Measurements from ENCODE around the gene FEM1B. TPM values are rescaled to one million over a fixed set of nuclear protein-coding genes. Genes with fewer than 3 reads are reported as not detected.

FEM1B gene
- total and polyA plus RNA-seq, 12 donors: 10.5 to 101 (median 66.9) TPM

- WGBS, 2 donors: 27 to 48% methylated on average over 6 of the region's 6 CpGs
- intact Hi-C loops (cut with DNase I): loop anchor here in 1 of 10 donors (5.0 kb wide), 1 partner anchor 47 kb away; no protein-coding TSS in a partner anchor
Observed at GRCh38 chr15:68298882-68299381, 21.4 kb downstream of the FEM1B start.

GRCh38 chr15:68299436-68299835, 21.9 kb downstream of the FEM1B start:
- Histone ChIP-seq H3K36me3 (peaks cover 0 to 14% (median 0%) of the 10 kb centered on the region in 9 donors), H3K4me3 (peak overlapping the region in 8 of 10 donors; percentile 12 to 48 (median 37)), H3K9me3 (no peaks in the 10 kb centered on the region), H3K4me1 (peaks cover 4 to 58% (median 37%) of the 10 kb centered on the region in 9 donors), H3K27ac (peak overlapping the region in 8 of 10 donors; percentile 6 to 73 (median 42)), H3K27me3 (no peaks in the 10 kb centered on the region)
- peak in 4 of 8 donors; percentile 22 to 31 (median 24) for ATAC-seq
- TF ChIP-seq CTCF (IDR thresholded peaks at IDR 0.05): no peak
- intact Hi-C loops (cut with DNase I): loop anchor here in 1 of 10 donors (5.0 kb wide), 1 partner anchor 47 kb away; no protein-coding TSS in a partner anchor
- peak in 1 of 2 donors; percentile 4 for DNase-seq
- 39 to 67% methylated on average over 5 of the region's 5 CpGs for WGBS, 2 donors

More at GRCh38 chr15:68298882-68299381, 21.4 kb downstream of the FEM1B start:
- peaks cover 4 to 63% (median 37%) of the 10 kb centered on the region in 9 donors for H3K4me1 ChIP-seq
- TF ChIP-seq CTCF (IDR thresholded peaks at IDR 0.05): no peak
- H3K4me3 ChIP-seq: peak overlapping the region in 9 of 10 donors; percentile 10 to 48 (median 35)
- DNase-seq (peak in 1 of 2 donors; percentile 19), ATAC-seq (peak in 7 of 8 donors; percentile 25 to 84 (median 74))
- H3K9me3 ChIP-seq: no peaks in the 10 kb centered on the region
- peaks cover 0 to 17% (median 0%) of the 10 kb centered on the region in 9 donors for H3K36me3 ChIP-seq
- no peaks in the 10 kb centered on the region for H3K27me3 ChIP-seq
- H3K27ac ChIP-seq: peak overlapping the region in 8 of 10 donors; percentile 6 to 73 (median 42)

GRCh38 chr15:68300115-68300940, 22.8 kb downstream of the FEM1B start:
- Histone ChIP-seq H3K9me3 (no peaks in the 10 kb centered on the region), H3K4me3 (no peak overlapping the region), H3K27me3 (no peaks in the 10 kb centered on the region), H3K27ac (peak overlapping the region in 3 of 10 donors; percentile 38 to 73 (median 67)), H3K36me3 (peaks cover 0 to 14% (median 0%) of the 10 kb centered on the region in 9 donors), H3K4me1 (peaks cover 4 to 50% (median 30%) of the 10 kb centered on the region in 9 donors)
- ATAC-seq: no peak
- WGBS, 2 donors: 85 to 86% methylated on average over 6 of the region's 6 CpGs
- DNase-seq: peak in 1 of 2 donors; percentile 2
- intact Hi-C loops (cut with DNase I): loop anchor here in 5 of 10 donors (10.0 kb wide), 3 partner anchors 46 to 374 kb away; no protein-coding TSS in a partner anchor
- TF ChIP-seq CTCF (IDR thresholded peaks at IDR 0.05): no peak

- no peak for ATAC-seq
- Histone ChIP-seq H3K9me3 (no peaks in the 10 kb centered on the region), H3K27ac (no peak overlapping the region), H3K4me1 (peaks cover 4 to 42% (median 22%) of the 10 kb centered on the region in 9 donors), H3K4me3 (no peak overlapping the region), H3K27me3 (no peaks in the 10 kb centered on the region), H3K36me3 (peaks cover 0 to 14% (median 0%) of the 10 kb centered on the region in 9 donors)
- no peak for TF ChIP-seq CTCF (IDR thresholded peaks at IDR 0.05)
- 93 to 95% methylated on average over 8 of the region's 8 CpGs for WGBS, 2 donors
- peak in 1 of 2 donors; percentile 1 for DNase-seq
- intact Hi-C loops (cut with DNase I): loop anchor here in 5 of 10 donors (10.0 kb wide), 3 partner anchors 46 to 374 kb away; no protein-coding TSS in a partner anchor
Observed at GRCh38 chr15:68301301-68301700, 23.8 kb downstream of the FEM1B start.

Measured in heart right ventricle (tissue), 16 donors.